Neutrophil (primary cell): ENCODE results near the gene CRABP2.

ENCODE experiments used
- H3K27ac ChIP-seq: fragments of 200-600 bp; sonication (generic); 2 replicates; pipeline ENCODE4 v1.5.1; 2016; ENCODE audit warnings: mild to moderate bottlenecking, moderate library complexity
- H3K27me3 ChIP-seq: fragments of 200-600 bp; sonication (generic); 2 replicates; pipeline ENCODE4 v1.6.0; 2016; ENCODE audit warnings: mild to moderate bottlenecking
- H3K36me3 ChIP-seq: fragments of 200-600 bp; sonication (generic); 2 replicates; pipeline ENCODE4 v1.5.1; 2017
- H3K4me1 ChIP-seq, 2 experiments: fragments of 200-600 bp in 1 of 2; sonication (generic) in 1 of 2; 1 replicate in 1 of 2; 2 replicates in 1 of 2; pipeline versions ENCODE4 v1.5.1 to v1.6.1; 2013 to 2016; ENCODE audit warnings: low read depth in 1 of 2, low read length in 1 of 2, mild to moderate bottlenecking in 1 of 2, moderate library complexity in 1 of 2; ENCODE audit not compliant: control insufficient read depth in 1 of 2, insufficient read depth in 1 of 2
- H3K4me3 ChIP-seq, 2 experiments: fragments of 200-600 bp in 1 of 2; sonication (generic) in 1 of 2; 1 replicate in 1 of 2; 2 replicates in 1 of 2; pipeline ENCODE4 v1.5.1; 2013 to 2016; ENCODE audit warnings: low read depth in 1 of 2, low read length in 1 of 2, mild to moderate bottlenecking in 1 of 2, moderate library complexity in 1 of 2
- H3K9me3 ChIP-seq: fragments of 200-600 bp; sonication (generic); 2 replicates; pipeline ENCODE4 v1.5.1; 2016
- TF ChIP-seq, protein P1 (sequence below): fragments of 200-600 bp; sonication (generic); IDR thresholded peaks from 2 replicates; pipeline ENCODE4 v1.5.1; 2016; ENCODE audit warnings: antibody characterized with exemption

CRABP2 gene

GRCh38 chr1:156676820-156677615 lies 28.4 kb downstream of the CRABP2 start, which contains the start of gene NES:
Gene NES (minus strand): TSS chr1:156677407. CDS start chr1:156677264, 143 bp downstream.
- TF ChIP-seq, protein P1, sequence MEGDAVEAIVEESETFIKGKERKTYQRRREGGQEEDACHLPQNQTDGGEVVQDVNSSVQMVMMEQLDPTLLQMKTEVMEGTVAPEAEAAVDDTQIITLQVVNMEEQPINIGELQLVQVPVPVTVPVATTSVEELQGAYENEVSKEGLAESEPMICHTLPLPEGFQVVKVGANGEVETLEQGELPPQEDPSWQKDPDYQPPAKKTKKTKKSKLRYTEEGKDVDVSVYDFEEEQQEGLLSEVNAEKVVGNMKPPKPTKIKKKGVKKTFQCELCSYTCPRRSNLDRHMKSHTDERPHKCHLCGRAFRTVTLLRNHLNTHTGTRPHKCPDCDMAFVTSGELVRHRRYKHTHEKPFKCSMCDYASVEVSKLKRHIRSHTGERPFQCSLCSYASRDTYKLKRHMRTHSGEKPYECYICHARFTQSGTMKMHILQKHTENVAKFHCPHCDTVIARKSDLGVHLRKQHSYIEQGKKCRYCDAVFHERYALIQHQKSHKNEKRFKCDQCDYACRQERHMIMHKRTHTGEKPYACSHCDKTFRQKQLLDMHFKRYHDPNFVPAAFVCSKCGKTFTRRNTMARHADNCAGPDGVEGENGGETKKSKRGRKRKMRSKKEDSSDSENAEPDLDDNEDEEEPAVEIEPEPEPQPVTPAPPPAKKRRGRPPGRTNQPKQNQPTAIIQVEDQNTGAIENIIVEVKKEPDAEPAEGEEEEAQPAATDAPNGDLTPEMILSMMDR = no peak
- no peak within 1 kb of the TSS for H3K27ac ChIP-seq
- H3K4me3 ChIP-seq = no peak within 1 kb of the TSS
- H3K4me1 ChIP-seq = no peaks in the 10 kb centered on the region
- no peaks in the 10 kb centered on the region for H3K9me3 ChIP-seq
- H3K36me3 ChIP-seq = no peaks in the 10 kb centered on the region
- H3K27me3 ChIP-seq = peaks cover 100% of the 10 kb centered on the region

GRCh38 chr1:156676114-156676819 lies 29.1 kb downstream of the CRABP2 start:
- Histone ChIP-seq H3K4me1 (no peaks in the 10 kb centered on the region), H3K36me3 (no peaks in the 10 kb centered on the region), H3K27me3 (peaks cover 98% of the 10 kb centered on the region), H3K4me3 (no peak overlapping the region), H3K9me3 (no peaks in the 10 kb centered on the region), H3K27ac (no peak overlapping the region)
- TF ChIP-seq, protein P1 = no peak

- H3K4me3 ChIP-seq = no peak overlapping the region
- TF ChIP-seq, protein P1 = no peak
- H3K27me3 ChIP-seq = peaks cover 98% of the 10 kb centered on the region
- no peaks in the 10 kb centered on the region for H3K36me3 ChIP-seq
- H3K9me3 ChIP-seq = no peaks in the 10 kb centered on the region
- H3K27ac ChIP-seq = no peak overlapping the region
- H3K4me1 ChIP-seq = no peaks in the 10 kb centered on the region
Measured at GRCh38 chr1:156675210-156676113, 29.9 kb downstream of the CRABP2 start.

- TF ChIP-seq, protein P1 = no peak
- Histone ChIP-seq H3K36me3 (no peaks in the 10 kb centered on the region), H3K9me3 (no peaks in the 10 kb centered on the region), H3K27me3 (peaks cover 97% of the 10 kb centered on the region), H3K4me3 (no peak overlapping the region), H3K27ac (no peak overlapping the region), H3K4me1 (no peaks in the 10 kb centered on the region)
Measured at GRCh38 chr1:156673387-156674121, 31.8 kb downstream of the CRABP2 start.

- no peaks in the 10 kb centered on the region for H3K4me1 ChIP-seq
- H3K27ac ChIP-seq = no peak overlapping the region
- H3K4me3 ChIP-seq = no peak overlapping the region
- no peaks in the 10 kb centered on the region for H3K36me3 ChIP-seq
- no peaks in the 10 kb centered on the region for H3K9me3 ChIP-seq
- peaks cover 82% of the 10 kb centered on the region for H3K27me3 ChIP-seq
- TF ChIP-seq, protein P1 = no peak
Measured at GRCh38 chr1:156671804-156672203, 33.6 kb downstream of the CRABP2 start.
